WTC11 (cell line): ENCODE results near the gene RAB35. TPM values are rescaled to one million over a fixed set of nuclear protein-coding genes. Genes with fewer than 3 reads are reported as not detected.

Source experiments
- ATAC-seq: fragments of 200-7000 bp; cut with Tn5 transposase; 2 replicates; pipeline ENCODE4 v1.10.0; 2021; ENCODE audit warnings: mild to moderate bottlenecking, moderate library complexity
- CTCF ChIA-PET: fragments of 300-600 bp; sonication (Branson Sonifier 250); formaldehyde crosslinking; loops from one replicate; lab custom pipeline; 2021; ENCODE audit warnings: antibody characterized with exemption; lab: Charles Lee
- POLR2A ChIA-PET: fragments of 350-600 bp; sonication (Branson Sonifier 250); formaldehyde crosslinking; loops from one replicate; lab custom pipeline; 2021; ENCODE audit warnings: antibody characterized with exemption; lab: Charles Lee
- DNase-seq: peaks from one replicate; pipeline ENCODE4 v3.0.0; 2021; ENCODE audit warnings: low spot score
- H3K27ac Mint-ChIP-seq: 2 replicates; pipeline ENCODE4 v1.8.0; 2021; ENCODE audit warnings: mixed read lengths
- H3K27me3 Mint-ChIP-seq: 2 replicates; pipeline ENCODE4 v1.8.0; 2021; ENCODE audit warnings: low read depth, mild to moderate bottlenecking, moderate library complexity, mixed read lengths
- H3K36me3 Mint-ChIP-seq: 2 replicates; pipeline ENCODE4 v1.8.0; 2021; ENCODE audit warnings: mixed read lengths
- H3K4me1 Mint-ChIP-seq: 2 replicates; pipeline ENCODE4 v1.8.0; 2022; ENCODE audit warnings: mixed read lengths
- H3K4me3 Mint-ChIP-seq: 2 replicates; pipeline ENCODE4 v1.8.0; 2021; ENCODE audit warnings: mild to moderate bottlenecking, moderate library complexity, mixed read lengths
- H3K9me3 Mint-ChIP-seq: 2 replicates; pipeline ENCODE4 v1.8.0; 2021; ENCODE audit warnings: mixed read lengths
- ATF3 ChIP-seq: sonication (generic); formaldehyde crosslinking; conservative IDR thresholded peaks from 2 replicates; pipeline ENCODE4 v1.8.1; 2022; ENCODE audit warnings: mild to moderate bottlenecking, missing genetic modification reagents
- CTCF ChIP-seq: fragments of 200-600 bp; IDR thresholded peaks from 2 replicates; pipeline ENCODE4 v1.8.0; 2022; ENCODE audit warnings: antibody characterized with exemption
- FOXJ3 ChIP-seq: sonication (generic); formaldehyde crosslinking; IDR thresholded peaks from 2 replicates; pipeline ENCODE4 v1.9.0; 2021; ENCODE audit warnings: missing genetic modification reagents, mild to moderate bottlenecking, borderline replicate concordance
- FOXP4 ChIP-seq: sonication (generic); formaldehyde crosslinking; IDR thresholded peaks from 2 replicates; pipeline ENCODE4 v1.8.0; 2022; ENCODE audit warnings: mild to moderate bottlenecking, missing genetic modification reagents
- GABPB1 ChIP-seq: sonication (generic); formaldehyde crosslinking; IDR thresholded peaks from 2 replicates; pipeline ENCODE4 v1.8.1; 2023; ENCODE audit warnings: mild to moderate bottlenecking, missing genetic modification reagents
- IRF1 ChIP-seq: sonication (generic); formaldehyde crosslinking; IDR thresholded peaks from 2 replicates; pipeline ENCODE4 v1.8.0; 2023; ENCODE audit warnings: missing genetic modification reagents
- JUN ChIP-seq: sonication (generic); formaldehyde crosslinking; IDR thresholded peaks from 2 replicates; pipeline ENCODE4 v1.8.0; 2023; ENCODE audit warnings: mild to moderate bottlenecking, missing genetic modification reagents
- NFE2L1 ChIP-seq: sonication (generic); formaldehyde crosslinking; IDR thresholded peaks from 2 replicates; pipeline ENCODE4 v1.8.1; 2023; ENCODE audit warnings: missing genetic modification reagents
- NR1H2 ChIP-seq: sonication (generic); formaldehyde crosslinking; IDR thresholded peaks from 2 replicates; pipeline ENCODE4 v1.9.0; 2021; ENCODE audit warnings: mild to moderate bottlenecking, moderate library complexity, missing genetic modification reagents
- STAT6 ChIP-seq: sonication (generic); formaldehyde crosslinking; conservative IDR thresholded peaks from 2 replicates; pipeline ENCODE4 v1.8.1; 2023; ENCODE audit warnings: mild to moderate bottlenecking, low read depth, missing genetic modification reagents, moderate library complexity
- ZBTB43 ChIP-seq: sonication (generic); formaldehyde crosslinking; IDR thresholded peaks from 2 replicates; pipeline ENCODE4 v1.8.1; 2023; ENCODE audit warnings: mild to moderate bottlenecking, missing genetic modification reagents
- ZMAT4 ChIP-seq: fragments of 250-450 bp; sonication (Bioruptor Pico); IDR thresholded peaks from 2 replicates; pipeline ENCODE4 v1.9.0; 2021; ENCODE audit warnings: mild to moderate bottlenecking
- ZNF219 ChIP-seq: sonication (generic); formaldehyde crosslinking; IDR thresholded peaks from 2 replicates; pipeline ENCODE4 v1.8.0; 2023; ENCODE audit warnings: missing genetic modification reagents, mild to moderate bottlenecking, borderline replicate concordance
- ZNF425 ChIP-seq: fragments of 250-450 bp; sonication (Bioruptor Pico); conservative IDR thresholded peaks from 2 replicates; pipeline ENCODE4 v1.9.0; 2021; ENCODE audit warnings: mild to moderate bottlenecking
- ZNF532 ChIP-seq: fragments of 250-450 bp; sonication (Bioruptor Pico); IDR thresholded peaks from 2 replicates; pipeline ENCODE4 v1.9.0; 2021; ENCODE audit warnings: mild to moderate bottlenecking, borderline replicate concordance
- total RNA-seq: library from RNA; stranded (reverse); gene quantifications from 3 replicates; pipeline ENCODE4 v1.2.3, GENCODE V29; 2021

The RAB35 gene
- total RNA-seq, 1 experiment from 2014 or later, result 44.5 TPM

- ChIA-PET CTCF (interaction anchor here (0.8 to 1.1 kb wide), 2 partner anchors 81 to 289 kb away, joined by 3 read pairs; partner anchors contain the start of gene BICDL1), POLR2A (no interaction called here)
- H3K9me3 Mint-ChIP-seq, result no peaks in the 10 kb centered on the region
- H3K4me1 Mint-ChIP-seq, result no peaks in the 10 kb centered on the region
- no peak for ATAC-seq
- no peaks in the 10 kb centered on the region for H3K36me3 Mint-ChIP-seq
- H3K27ac Mint-ChIP-seq, result no peak overlapping the region
- H3K27me3 Mint-ChIP-seq, result no peaks in the 10 kb centered on the region
- no peak for DNase-seq
- TF ChIP-seq ZNF219 (no peak), FOXP4 (CRISPR knock-in tag) (no peak), NR1H2 (CRISPR knock-in tag) (no peak), JUN (CRISPR knock-in tag) (no peak), ZNF425 (no peak), CTCF (no peak), FOXJ3 (CRISPR knock-in tag) (no peak), IRF1 (CRISPR knock-in tag) (no peak), ATF3 (no peak), GABPB1 (CRISPR knock-in tag) (no peak), ZNF532 (CRISPR knock-in tag) (no peak), STAT6 (no peak), ZBTB43 (CRISPR knock-in tag) (no peak), ZMAT4 (CRISPR knock-in tag) (no peak), NFE2L1 (CRISPR knock-in tag) (no peak)
- H3K4me3 Mint-ChIP-seq, result no peak overlapping the region
Measured at GRCh38 chr12:120069278-120069677, 47.3 kb downstream of the RAB35 start.
